TTC549 (cell line): ENCODE results near the gene HNF1B.

ENCODE experiments used
- FAIRE-seq: peaks from 2 replicates; lab custom pipeline; 2012; peaks lifted over from hg19 to GRCh38; lab: Jason Lieb, UNC

HNF1B gene

GRCh38 chr17:37671028-37671823 lies 73.6 kb downstream of the HNF1B start:
- FAIRE-seq: no peak

GRCh38 chr17:37667039-37667438 lies 77.8 kb downstream of the HNF1B start:
- FAIRE-seq: no peak

GRCh38 chr17:37664214-37664613 lies 80.6 kb downstream of the HNF1B start:
- FAIRE-seq: no peak

- FAIRE-seq: no peak
Observed at GRCh38 chr17:37662353-37662752, 82.5 kb downstream of the HNF1B start.

GRCh38 chr17:37661400-37662014 lies 83.4 kb downstream of the HNF1B start:
- no peak for FAIRE-seq

- FAIRE-seq: no peak
Observed at GRCh38 chr17:37659925-37660324, 84.9 kb downstream of the HNF1B start.

GRCh38 chr17:37657202-37657601 lies 87.7 kb downstream of the HNF1B start:
- FAIRE-seq: no peak

GRCh38 chr17:37651849-37652248 lies 93.0 kb downstream of the HNF1B start:
- FAIRE-seq: no peak

GRCh38 chr17:37650419-37651003 lies 94.3 kb downstream of the HNF1B start:
- no peak for FAIRE-seq

GRCh38 chr17:37648555-37648954 lies 96.3 kb downstream of the HNF1B start:
- no peak for FAIRE-seq

- FAIRE-seq: no peak
Observed at GRCh38 chr17:37647856-37648255, 97.0 kb downstream of the HNF1B start.

GRCh38 chr17:37643869-37644268 lies 101.0 kb downstream of the HNF1B start:
- no peak for FAIRE-seq

GRCh38 chr17:37643118-37643766 lies 101.6 kb downstream of the HNF1B start, which contains the start of gene DDX52:
Gene DDX52 (minus strand): TSS chr17:37643446. CDS start chr17:37643420, 26 bp downstream.
- no peak for FAIRE-seq

- FAIRE-seq: no peak
Observed at GRCh38 chr17:37642681-37643080, 102.2 kb downstream of the HNF1B start.

GRCh38 chr17:37640015-37640414 lies 104.8 kb downstream of the HNF1B start:
- no peak for FAIRE-seq

- FAIRE-seq: no peak
Observed at GRCh38 chr17:37637956-37638355, 106.9 kb downstream of the HNF1B start.
